RWPE1 (cell line): ENCODE results near the gene CHST12.
A peak's percentile ranks its signal among the peaks of the same experiment; 100 is the strongest.
"Not testable (repeated sequence)": the region's sequence is repeated elsewhere in the genome, so short reads cannot be mapped to it uniquely, and the experiment has no call there.

Source experiments
- CTCF ChIA-PET: fragments of 350-600 bp; sonication (Branson Sonifier 250); formaldehyde crosslinking; extraction: SDS; loops from one replicate; lab custom pipeline; 2021; lab: Yijun Ruan, JAX
- POLR2A ChIA-PET: fragments of 400-600 bp; formaldehyde crosslinking; extraction: SDS; loops from one replicate; lab custom pipeline; 2020; ENCODE audit warnings: antibody characterized with exemption; ENCODE audit not compliant: low non-redundant PET; lab: Yijun Ruan, JAX
- DNase-seq: peaks from one replicate; pipeline ENCODE4 v3.0.0; 2012; ENCODE audit warnings: low spot score
- H3K27ac ChIP-seq: fragments of 450-650 bp; 2 replicates; pipeline ENCODE4 v1.5.1; 2017
- TF ChIP-seq, protein P1 (sequence below): fragments of 450-650 bp; conservative IDR thresholded peaks from 2 replicates; pipeline ENCODE4 v1.5.1; 2017; ENCODE audit warnings: low read depth, mild to moderate bottlenecking

CHST12 gene

DNA sequence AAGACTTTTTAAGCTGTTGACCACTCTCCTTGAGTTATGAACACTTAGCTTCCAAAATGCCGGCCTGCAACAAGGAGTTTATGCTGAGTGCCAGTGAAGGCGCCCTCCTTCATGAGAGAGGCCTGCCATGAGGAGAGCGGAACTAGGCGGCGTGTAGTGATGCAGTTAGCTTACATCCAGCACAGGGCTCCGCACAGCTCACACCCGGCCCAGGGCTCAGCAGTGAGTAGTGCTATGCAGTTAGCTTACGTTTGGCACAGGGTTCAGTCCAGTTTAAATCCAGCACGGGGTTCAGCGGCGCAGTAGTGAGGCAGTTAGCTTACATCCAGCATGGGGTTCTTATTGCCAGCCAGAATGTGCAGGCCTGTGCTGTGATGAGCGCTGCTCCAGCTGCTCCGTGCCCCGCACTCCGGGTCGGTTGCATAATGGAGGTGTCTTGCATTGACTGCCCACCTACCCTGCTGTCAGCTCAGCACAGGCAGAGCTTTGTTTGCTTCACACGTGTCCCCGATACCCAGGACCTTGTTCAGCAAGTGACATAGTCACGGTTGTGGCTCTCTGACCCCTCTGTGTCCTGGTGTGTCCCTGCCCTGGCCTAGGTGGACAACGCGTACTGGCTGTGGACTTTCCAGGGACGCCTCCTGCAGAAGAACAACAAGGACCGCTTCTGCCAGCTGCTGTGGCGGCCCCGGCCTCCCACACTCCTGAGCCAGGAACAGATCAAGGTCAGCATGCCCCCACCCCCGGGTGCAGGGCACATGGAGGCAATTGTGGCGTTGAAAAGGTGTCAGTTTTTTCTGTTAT, 26.9 kb upstream of the CHST12 start:
- POLR2A ChIA-PET, result interaction anchor here (0.7 kb wide), 1 partner anchor 687 kb away, joined by 5 read pairs; no protein-coding TSS in a partner anchor
- TF ChIP-seq, protein P1, sequence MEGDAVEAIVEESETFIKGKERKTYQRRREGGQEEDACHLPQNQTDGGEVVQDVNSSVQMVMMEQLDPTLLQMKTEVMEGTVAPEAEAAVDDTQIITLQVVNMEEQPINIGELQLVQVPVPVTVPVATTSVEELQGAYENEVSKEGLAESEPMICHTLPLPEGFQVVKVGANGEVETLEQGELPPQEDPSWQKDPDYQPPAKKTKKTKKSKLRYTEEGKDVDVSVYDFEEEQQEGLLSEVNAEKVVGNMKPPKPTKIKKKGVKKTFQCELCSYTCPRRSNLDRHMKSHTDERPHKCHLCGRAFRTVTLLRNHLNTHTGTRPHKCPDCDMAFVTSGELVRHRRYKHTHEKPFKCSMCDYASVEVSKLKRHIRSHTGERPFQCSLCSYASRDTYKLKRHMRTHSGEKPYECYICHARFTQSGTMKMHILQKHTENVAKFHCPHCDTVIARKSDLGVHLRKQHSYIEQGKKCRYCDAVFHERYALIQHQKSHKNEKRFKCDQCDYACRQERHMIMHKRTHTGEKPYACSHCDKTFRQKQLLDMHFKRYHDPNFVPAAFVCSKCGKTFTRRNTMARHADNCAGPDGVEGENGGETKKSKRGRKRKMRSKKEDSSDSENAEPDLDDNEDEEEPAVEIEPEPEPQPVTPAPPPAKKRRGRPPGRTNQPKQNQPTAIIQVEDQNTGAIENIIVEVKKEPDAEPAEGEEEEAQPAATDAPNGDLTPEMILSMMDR, result no peak
- CTCF ChIA-PET, result interaction anchor here (0.6 kb wide), 1 partner anchor 741 kb away, joined by 3 read pairs; no protein-coding TSS in a partner anchor
- DNase-seq, result no peak
- H3K27ac ChIP-seq, result peak overlapping the region; percentile 19

DNA sequence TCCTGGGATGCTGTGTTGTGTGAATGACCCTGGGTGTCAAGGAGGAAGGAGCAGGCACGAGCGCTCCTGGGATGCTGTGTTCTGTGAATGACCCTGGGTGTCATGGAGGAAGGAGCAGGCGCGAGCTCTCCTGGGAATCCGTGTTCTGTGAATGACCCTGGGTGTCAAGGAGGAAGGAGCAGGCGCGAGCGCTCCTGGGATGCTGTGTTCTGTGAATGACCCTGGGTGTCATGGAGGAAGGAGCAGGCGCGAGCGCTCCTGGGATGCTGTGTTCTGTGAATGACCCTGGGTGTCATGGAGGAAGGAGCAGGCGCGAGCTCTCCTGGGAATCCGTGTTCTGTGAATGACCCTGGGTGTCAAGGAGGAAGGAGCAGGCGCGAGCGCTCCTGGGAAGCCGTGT, 25.9 kb upstream of the CHST12 start:
- DNase-seq, H3K27ac ChIP-seq, POLR2A ChIA-PET, CTCF ChIA-PET: not testable (repeated sequence)

DNA sequence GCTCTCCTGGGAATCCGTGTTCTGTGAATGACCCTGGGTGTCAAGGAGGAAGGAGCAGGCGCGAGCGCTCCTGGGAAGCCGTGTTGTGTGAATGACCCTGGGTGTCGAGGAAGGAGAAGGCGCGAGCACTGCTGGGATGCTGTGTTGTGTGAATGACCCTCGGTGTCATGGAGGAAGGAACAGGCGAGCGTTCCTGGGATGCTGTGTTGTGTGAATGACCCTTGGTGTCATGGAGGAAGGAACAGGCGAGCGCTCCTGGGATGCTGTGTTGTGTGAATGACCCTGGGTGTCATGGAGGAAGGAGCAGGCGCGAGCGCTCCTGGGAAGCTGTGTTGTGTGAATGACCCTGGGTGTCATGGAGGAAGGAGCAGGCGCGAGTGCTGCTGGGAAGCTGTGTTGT, 25.3 kb upstream of the CHST12 start:
- CTCF ChIA-PET, DNase-seq, H3K27ac ChIP-seq: not testable (repeated sequence)
- POLR2A ChIA-PET, result interaction anchor here (0.6 kb wide), 1 partner anchor 257 kb away, joined by 4 read pairs; no protein-coding TSS in a partner anchor

DNA sequence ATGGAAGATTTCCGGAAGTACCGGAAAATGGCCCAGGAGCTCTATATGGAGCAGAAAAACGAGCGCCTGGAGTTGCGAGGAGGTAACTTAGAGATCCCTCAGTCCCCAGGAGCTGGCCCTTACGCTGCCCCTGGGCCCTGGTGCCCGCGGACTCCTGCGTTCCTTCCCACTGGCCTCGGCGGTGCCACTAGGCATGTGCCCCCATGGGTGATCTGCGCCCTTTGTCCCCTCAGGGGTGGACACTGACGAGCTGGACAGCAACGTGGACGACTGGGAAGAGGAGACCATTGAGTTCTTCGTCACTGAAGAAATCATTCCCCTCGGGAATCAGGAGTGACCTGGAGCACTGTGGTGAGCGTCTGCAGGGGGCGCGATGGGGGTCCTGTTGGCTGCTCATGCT, 24.2 kb upstream of the CHST12 start:
- DNase-seq, result no peak
- TF ChIP-seq, protein P1, result no peak
- ChIA-PET POLR2A (no interaction called here), CTCF (no interaction called here)
- peak overlapping the region; percentile 49; the same call in 1 of the 2 replicates for H3K27ac ChIP-seq

DNA sequence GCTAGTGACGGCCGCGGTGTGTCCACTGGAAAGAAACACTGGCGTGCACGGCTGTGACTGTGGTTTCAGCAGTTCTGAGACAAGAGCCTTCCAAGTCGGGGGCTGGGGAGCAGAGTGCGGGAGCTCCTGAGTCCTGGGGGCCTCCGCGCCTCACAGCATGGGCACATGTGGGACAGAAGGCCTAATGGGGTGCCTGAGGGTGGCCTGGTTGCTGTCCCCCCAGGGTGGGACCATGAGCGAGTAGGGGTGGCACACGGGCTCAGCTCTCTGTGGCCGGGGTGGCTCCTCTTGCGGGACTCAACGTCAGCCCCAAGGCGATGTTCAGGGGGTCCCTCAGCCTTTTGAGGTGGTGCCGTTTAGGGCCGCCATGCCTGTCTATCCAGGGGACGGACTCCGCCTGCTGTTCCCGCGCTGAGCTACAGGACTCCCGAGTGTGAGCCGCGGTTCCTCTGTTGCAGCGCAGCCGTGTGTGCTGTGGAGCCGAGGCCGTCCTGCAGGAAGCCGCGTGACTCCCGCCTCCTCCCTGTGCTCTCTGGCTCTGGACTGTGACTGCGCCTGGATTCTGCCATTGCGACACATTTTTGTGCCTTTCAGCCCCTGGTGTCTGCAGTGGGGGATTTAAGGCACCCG, 23.5 kb upstream of the CHST12 start:
- H3K27ac ChIP-seq, result peak overlapping the region; percentile 49
- POLR2A ChIA-PET, result no interaction called here
- TF ChIP-seq, protein P1, result no peak
- DNase-seq, result no peak
- CTCF ChIA-PET, result interaction anchor here (0.6 kb wide), 1 partner anchor 291 kb away, joined by 5 read pairs; no protein-coding TSS in a partner anchor

DNA sequence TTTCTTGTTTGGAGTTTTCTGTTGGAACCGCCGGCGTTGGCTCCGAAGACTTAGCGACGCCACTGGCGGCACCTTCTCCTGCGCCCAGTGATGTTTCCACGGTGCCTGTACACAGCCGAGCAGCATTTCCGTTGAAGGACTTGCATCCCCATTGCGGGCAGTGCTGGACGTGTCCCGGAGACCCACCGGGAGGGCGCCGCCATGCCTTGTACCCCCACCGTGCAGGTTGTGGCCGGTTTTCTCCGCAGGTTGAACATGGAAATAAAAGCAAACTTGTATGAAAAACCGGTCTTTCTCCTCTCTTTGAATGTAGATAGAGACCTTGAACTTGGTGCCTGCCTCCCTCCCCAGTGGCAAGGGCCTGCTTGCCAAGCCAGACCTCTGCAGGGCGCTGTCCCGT, 22.9 kb upstream of the CHST12 start:
- H3K27ac ChIP-seq, result peak overlapping the region; percentile 49
- TF ChIP-seq, protein P1, result no peak
- CTCF ChIA-PET, result no interaction called here
- DNase-seq, result no peak
- POLR2A ChIA-PET, result no interaction called here

DNA sequence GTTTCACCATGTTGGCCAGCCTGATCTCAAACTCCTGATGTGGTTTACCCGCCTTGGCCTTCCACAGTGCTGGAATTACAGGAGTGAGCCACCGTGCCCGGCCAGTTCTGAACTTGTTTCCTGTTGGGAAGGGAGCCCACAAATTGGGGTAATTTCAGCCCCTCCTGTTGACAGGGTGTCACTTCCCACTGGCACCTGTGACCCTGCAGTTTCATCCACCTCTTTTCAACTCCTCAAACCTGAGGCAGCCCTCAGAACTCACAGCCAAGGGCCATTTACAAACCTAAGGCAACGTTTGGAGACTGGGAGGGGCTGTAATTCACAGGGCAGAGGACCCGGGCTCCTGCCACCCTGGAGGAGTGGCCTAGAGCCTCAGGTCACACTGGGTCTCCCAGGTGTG, 22.2 kb upstream of the CHST12 start:
- DNase-seq, result no peak
- peak overlapping the region; percentile 49 for H3K27ac ChIP-seq
- CTCF ChIA-PET, result no interaction called here
- POLR2A ChIA-PET, result no interaction called here
- TF ChIP-seq, protein P1, result no peak
